NCI-H2171 (cell line): ENCODE results near the gene POLD1.
"Not testable (repeated sequence)": the region's sequence is repeated elsewhere in the genome, so short reads cannot be mapped to it uniquely, and the experiment has no call there.

Experiments used
- DNase-seq: peaks from one replicate; lab custom pipeline; 2025; lab: John Stamatoyannopoulos, UW

Gene POLD1

DNA sequence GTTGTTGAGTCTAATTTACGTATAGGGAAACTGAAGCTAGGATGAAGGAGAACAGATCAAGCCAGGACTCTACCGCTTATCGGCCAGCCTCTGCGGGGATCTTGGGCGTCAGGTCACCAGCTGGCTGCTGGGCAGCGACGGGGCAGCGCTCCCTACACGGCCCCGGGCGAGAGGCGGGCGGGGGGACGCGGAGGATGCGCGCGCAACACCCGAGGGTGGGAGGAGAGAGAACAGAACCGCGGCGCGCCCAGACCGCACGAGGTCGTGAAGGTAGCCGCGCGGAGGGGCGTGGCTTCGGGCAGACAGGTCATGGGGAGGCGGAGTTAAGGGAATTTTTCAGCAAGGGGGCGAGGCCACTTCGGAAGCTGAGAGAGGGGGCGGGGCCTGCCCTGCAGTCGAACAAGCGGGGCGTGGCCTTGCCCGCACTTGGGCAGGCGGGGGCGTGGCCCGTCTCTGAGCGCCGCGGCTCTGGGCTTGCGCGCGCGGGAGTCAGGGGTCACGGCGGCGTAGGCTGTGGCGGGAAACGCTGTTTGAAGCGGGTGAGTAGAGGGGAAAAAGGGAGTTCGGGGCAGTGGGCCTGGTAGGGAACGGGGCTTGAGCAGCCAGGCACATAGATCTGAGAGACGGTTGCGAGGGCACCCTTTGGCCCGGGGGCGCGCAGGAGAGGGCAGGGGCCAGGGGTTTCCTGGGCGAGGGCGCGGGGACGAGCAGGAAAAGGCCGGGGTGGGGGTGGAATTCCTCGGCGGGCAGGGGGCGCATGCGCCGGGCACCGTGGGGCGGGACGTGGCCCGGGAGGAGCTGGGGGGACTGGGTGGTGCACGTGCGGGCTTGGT, at the start of gene POLD1:
TSS of gene POLD1 (plus strand) at position 496 of the 833 bp plus-strand sequence. CDS start 14,505 bp downstream, outside the sequence.
- peak; percentile 99 for DNase-seq

DNA sequence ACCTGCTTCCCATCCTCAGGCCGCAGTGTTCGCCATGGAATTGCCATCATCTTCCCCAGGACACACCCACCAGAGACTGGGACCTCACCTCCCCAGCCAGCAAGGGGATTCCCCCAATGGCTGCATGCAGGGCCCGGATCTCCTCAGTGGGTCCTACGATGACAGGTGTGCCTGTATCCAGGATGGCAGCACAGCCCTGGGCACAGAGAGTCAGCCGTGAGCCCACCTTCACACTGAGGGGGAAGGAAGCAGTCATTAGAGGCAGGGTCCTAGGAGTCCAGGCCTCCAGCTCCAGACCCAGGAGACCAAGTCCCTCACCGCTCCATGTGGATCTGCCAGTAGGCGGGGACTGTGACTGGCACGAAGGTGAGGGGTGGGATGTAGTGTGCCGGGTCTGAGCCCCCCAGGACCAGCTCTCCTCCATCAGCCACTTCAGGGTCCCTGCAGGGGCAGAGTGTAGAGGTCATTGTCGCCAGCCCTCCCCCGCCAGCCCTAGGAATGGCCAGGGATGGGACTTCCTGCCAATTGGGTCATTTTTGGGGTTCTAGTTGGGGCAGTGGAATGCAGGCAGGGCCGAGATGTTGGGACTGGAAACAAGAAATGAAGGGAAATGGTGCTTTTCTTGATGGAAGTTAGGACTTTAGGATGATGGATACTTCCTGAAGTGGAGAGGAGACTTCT, 49.3 kb upstream of the POLD1 start:
- DNase-seq, result no peak

DNA sequence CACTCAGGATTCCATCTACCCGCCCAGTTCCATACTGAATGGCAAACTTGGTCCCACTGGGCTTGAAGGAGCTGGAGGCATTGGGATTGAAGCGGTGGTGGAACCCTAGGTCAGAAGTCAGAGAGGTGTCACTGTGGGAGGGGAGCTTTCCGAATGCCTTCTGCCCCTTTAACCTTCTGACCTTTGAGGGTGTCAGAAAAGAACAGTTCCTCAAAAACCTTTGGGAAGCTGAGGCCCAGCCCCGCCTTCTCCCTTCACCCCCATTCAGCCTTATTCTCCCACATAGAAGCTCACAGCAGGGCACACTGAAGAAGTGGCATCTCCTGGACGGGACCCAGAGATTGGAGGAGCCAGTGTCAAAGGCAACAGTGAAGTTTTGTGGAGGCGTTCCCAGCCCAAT, 47.1 kb upstream of the POLD1 start:
- not testable (repeated sequence) for DNase-seq

DNA sequence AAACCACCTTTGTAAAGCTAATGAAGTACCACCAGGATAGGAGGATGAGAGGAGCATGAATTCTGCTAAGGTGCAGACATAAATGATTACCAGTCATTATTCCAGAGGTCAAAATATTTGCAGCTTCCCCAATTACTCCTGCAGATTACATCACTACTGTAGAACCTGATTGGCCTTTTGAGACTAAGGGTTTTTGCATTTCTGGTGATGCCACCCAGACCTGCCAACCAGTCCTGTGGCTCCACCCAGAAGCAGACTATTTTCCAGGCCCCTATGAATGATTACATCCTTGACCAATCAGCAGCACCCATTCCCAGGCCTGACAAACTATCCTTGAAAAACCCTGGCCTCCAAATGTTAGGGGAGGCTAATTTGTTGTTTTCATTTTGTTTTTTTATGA, 43.8 kb upstream of the POLD1 start:
- no peak for DNase-seq

DNA sequence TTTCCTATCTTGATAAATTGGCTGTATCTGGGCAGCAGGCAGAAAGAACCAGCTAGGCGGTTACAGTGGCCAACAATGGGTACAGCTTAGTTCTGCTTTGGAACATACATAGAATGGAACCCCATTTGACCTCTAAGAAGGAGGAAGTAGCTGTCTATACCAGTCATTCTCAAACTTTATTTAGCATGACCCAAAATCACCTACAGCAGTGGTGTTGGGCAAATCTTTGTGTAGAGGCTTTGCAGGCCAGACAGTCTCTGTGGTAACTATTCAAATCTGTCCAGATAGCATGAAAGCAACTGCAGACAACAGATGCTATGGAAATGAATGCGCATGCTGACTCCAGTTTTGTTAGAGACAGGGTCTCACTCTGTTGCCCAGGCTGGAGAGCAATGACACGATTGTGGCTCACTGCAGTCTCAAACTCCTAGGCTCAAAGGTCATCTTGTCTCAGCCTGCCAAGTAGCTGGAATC, 43.0 kb upstream of the POLD1 start:
- DNase-seq, result no peak

DNA sequence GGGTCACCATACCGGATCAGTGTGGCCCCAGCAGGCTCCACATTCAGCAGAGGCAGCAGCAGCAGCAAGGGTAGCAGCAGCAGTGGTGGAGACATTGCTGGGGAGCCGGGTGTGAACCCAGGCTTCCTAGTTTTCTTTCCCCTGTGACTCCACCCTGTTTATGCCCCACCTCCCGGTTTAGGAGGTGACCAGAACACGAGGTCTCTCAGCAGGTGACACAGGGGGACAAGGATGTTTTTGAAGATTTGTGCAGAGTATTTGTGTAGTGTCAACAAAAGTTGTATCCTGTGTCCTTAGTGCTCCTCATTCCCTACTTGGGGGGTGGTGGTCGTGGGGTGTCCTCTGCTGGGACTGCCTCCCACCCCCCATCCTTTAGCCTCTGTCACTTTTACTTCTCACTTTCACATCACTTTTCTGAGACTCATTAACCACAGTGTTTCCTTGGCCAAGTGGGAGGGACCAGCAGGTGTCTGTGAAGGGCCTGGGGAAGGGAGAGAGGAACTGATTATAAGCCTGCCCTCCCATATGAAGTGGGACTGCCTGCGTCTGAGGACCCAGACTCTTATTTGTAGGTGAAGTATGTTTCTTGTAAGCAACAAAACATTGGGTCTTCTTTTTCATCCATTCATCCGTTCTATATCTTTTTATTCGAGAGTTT, 39.4 kb upstream of the POLD1 start:
- DNase-seq, result no peak

DNA sequence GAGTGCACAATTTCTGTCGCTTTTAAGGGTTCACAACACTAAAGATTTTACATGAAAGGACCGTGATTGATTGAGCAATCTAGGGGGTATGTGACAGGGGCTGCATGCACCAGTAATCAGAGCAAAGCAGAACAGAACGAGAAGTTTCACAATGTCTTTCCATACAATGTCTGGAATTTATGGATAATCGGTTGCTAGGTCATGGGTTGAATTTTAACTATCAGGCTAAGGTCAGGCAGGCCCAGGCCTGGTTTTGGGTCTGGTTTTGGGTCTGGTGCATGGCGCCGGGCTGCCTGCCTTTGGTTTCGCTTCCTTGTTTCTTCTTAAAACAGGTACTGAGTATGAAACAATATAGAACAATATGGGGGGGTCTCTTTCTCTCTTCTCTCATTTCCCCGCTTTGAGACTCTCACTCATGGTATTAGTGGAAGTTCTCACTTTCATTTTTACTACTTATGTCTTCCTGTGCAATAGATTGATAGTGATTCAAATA, 37.0 kb upstream of the POLD1 start:
- DNase-seq, result not testable (repeated sequence)

DNA sequence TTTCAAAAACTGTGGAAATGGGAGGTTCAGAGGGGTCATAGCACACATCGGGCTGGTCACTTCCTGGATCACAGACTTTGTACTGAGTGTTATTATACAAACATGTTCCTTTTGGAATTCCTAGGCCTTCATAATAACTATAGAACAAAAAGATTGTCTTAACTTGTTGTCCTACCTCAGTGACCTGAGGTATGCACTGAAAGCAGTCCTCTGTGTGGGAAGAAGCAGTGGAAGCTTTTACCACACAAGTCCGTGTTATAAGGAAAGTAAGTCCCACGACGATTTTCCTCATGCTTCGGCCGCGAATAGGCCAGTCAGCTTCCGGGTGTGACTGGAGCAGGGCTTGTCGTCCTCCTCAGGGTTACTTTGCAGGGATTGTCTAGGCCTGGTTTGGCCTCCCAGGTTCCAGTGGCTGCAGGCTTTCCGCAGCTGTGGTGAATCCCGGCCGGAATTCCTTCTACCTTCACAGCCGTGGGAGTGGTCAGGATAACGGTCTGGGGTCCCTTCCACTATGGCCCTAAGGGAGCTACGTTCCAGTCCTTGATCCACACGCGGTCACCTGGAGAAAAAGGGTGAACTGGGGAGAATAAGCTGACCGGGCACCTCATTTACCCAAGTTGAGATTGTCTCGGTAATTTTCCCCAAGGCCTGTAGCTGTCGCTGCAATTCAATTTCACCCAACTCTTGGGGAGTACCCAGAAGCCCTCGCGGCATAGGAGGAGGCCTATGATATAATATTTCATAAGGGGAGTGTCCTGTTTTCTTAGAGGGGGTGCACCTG, 34.7 kb upstream of the POLD1 start:
- DNase-seq, result no peak

DNA sequence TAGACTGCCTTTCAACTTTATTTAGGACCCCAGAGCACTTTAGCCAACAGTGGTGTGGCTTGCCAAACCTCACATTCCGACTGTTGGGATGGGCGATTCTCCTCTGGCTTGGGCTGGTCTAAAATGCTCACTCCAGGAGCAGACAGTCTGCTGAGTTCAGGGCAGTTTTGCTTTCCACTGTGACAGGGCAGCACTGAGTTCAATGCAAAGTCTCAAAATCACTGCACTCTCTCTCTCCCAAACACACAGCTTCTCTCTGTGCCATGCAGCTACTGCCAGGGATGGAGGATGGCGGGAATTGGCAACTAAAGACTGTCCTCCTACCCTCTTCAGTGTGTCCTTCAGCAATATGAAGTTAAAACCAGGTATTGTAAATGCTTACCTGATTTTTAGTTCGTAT, 31.9 kb upstream of the POLD1 start:
- DNase-seq, result no peak

DNA sequence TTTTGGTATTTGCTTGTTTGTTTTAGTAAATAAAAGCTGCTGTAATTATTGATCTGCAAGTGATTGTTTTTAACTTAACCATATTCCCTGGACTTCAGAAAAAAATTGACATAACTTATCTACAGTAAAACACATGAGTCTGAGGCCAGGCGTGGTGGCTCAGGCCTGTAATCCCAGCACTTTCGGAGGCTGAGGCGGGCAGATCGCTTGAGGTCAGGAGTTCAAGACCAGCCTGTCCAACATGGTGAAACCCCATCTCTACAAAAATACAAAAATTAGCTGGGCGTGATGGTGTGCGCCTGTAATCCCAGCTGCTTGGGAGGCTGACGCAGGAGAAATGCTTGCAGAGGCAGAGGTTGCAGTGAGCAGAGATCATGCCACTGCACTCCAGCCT, 30.7 kb upstream of the POLD1 start:
- not testable (repeated sequence) for DNase-seq

DNA sequence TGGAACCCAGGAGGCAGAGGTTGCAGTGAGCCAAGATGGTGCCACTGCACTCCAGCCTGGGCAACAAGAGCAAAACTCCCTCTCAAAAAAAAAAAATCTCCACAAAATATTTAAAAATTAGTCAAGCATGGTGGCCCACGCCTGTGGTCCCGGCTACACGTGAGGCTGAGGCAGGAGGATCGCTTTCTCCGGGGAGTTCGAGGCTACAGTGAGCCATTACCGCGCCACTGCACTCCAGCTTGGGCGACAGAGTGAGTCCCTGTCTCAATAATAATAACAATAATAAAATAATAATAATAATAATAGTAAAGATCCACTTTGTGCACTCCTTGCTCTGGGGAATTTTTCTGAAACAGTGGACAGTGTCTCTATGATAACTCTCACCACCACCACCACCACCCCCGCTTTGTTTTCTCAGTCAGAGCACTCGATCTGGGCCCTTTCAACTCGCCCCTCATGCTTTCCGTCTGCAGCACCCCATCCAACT, 27.4 kb upstream of the POLD1 start:
- no peak for DNase-seq

DNA sequence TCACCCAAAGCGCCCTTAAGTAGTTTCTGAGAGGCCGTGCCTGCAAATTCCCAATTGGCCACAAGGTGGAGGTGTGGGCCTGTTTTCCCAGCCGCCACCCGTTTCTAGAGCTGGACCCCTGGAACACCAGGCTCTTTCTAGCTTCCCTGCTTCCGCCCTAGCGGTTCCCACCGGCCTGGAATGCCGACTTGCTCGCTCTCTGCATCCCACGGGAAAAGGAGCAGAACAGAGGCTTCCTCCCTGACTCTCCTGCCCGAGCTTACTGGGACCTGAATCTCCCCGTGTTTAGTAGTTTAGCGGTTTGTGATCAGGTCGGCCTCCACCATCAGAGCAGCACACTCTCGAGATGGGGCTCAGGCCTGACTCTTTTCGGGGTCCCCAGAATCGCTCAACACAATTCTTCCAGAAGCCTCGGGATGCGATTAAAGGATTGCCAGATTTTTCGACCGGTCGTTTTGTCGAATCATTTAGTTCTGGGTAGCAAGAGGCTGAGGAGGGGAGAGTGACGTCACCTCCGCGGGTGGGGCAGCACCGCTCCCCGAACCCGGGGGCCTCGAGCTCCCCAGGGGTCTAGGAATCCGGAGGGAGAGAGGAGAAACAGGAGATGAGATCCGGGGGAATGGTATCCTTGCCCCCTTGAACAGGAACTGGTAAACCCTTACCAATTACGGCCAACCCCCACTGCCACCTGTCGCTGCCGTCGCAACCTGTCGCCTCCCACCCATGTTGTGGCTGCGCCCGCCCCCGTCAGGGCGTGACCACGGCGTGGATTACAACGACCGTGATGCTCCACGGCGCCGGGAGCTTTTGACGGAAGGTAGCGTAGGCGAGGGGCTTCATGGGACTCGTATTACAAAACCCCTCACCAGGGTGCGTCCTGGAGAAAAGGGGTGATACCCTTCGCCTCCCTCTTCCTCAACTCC, 26.7 kb upstream of the POLD1 start:
- DNase-seq, result peak; percentile 70

DNA sequence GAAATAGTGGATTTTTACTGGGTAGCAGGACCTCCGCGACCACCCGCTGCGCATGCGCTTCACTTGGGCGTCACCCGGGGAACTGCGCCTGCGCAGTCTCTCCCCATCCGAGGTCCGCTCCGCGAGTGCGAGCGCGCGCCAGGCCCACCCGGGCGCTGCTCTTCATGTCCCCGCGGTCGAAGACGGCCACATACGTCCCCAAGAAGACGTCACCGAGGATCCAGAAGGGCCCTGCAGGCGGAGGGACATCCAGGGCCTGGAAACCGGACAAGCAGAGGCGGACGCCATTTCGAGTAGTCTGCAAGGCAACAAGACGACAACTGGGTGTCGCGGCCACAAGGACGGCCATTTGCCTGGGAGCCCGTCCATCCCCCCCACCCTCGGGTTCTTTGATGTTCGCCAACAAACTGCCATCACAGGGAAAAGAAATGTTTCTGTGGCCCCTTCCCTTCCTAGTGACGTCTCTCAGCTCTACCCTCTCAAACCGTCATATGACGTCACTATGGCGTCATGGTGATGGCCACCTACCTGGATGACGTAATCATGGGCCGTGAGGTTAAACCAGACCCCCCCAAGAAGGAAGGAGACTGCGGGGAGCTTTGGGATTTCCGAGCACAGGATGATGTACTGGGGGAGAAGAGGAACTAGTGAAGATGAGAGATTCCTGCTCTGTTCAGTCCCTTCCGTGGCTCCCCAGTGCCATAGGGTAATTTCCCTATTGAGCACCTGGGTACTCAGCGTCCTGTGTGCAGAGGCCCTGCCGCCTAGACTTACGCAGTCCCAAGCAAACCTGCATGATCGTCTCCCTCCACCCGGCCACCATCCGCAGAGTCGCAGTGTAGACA, 25.4 kb upstream of the POLD1 start:
- no peak for DNase-seq

DNA sequence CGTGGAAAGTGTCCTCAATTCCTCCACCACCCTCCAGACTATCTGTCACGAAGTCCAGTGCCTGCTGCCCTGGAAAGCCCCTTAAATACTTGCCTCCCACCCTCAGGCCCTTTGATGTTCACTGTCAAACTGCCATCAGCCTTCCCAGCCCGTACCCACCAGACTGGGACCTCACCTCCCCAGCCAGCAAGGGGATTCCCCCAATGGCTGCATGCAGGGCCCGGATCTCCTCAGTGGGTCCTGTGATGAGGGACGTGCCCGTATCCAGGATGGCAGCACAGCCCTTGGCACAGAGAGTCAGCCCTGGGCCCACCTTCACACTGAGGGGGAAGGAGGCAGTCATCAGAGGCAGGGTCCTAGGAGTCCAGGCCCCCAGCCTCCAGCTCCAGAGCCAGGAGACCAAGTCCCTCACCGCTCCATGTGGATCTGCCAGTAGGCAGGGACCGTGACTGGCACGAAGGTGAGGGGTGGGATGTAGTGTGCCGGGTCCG, 24.8 kb upstream of the POLD1 start:
- DNase-seq, result no peak

DNA sequence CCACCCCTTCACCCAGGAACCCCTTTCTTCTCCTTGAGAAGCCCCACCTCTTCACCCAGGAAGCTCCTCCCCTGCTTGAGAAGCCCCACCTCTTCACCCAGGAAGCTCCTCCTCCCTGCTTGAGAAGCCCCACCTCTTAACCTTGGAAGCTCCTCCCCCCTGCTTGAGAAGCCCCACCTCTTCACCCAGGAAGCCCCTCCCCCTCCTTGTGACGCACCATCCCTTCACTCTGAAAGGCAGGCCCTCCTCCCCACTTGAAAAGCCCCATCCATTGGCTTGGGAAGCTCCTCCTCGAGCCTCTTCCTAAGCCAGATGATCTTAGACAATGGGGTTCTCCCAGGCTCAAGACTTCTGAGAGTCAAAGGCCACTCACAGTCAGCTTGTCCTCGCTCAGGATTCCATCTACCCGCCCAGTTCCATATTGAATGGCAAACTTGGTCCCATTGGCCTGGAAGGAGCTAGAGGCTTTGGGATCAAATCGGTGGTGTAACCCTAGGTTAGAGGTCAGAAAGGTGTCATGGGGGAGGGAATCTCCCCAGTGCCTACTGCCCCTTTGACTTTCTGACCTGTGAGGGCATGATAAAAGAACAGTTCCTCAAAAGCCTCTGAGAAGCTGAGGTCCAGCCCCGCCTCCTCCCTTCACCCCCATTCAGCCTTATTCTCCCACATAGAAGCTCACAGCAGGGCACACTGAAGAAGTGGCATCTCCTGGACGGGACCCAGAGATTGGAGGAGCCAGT, 22.7 kb upstream of the POLD1 start:
- DNase-seq, result no peak

DNA sequence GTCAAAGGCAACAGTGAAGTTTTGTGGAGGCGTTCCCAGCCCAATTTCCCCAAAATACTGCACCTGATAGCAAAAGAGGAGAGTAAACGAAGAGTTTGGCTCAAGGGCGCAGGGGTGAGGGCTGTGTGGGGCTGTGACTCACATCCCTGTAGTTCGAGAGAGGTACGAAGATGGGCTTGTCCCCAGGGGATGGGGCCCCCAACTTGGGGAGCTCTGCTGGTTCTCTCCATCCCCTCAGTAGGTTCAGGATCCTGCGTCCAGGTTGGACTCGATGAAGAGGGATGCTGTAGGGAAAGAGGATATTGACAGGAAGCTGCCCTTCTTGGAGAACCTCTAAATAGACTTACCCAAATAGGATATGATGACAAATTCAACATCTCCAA, 22.1 kb upstream of the POLD1 start:
- no peak for DNase-seq

DNA sequence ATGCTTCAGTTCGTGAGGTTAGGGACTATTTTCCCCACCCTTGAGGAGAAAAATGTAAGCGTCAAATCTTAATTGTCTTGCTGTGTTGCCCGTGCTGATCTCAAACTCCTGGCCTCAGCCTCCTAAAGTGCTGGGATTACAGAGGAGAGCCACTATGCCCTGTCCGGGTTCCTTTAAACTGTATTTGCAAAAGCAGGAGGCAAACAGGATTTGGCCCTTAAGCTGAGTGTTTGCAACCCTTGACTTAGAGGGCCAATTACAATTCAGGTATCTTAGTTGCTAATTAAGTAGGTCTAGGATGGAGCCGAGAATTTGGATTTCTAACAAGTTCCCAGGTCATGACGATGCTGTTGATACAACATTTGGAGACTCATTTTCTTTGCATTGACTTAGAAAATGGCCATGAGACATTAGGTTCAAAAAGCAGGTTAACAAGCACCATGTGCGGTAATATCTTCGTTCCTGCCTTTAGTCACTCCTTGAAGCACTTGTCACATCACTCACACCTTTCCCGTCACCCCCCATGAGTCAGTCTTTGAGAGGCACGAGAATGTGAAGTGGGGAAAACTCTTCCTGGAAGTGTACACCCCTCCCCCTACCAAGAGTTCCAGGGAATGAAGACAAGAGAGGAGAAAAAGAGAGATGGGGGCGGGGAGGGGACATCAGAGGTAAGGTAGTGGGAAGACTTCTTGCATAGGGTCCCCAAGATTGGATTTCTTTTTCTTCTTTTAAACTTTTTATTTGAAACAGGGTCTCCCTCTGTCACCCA, 21.3 kb upstream of the POLD1 start:
- DNase-seq, result no peak
